PC-9 (cell line): ENCODE measurements around the gene CRISPLD2. TPM values are rescaled to one million over a fixed set of nuclear protein-coding genes. Genes with fewer than 3 reads are reported as not detected.

Experiments used
- BruUV-seq: library from RNA; stranded (reverse); fragments of 400-500 nt; replicated peaks from 2 replicates; lab custom pipeline; 2021; lab: Mats Ljungman, UMichigan
- CTCF ChIA-PET: fragments of 300-600 bp; sonication (Branson Sonifier 250); formaldehyde crosslinking; loops from one replicate; lab custom pipeline; 2022; ENCODE audit warnings: antibody characterized with exemption; lab: Charles Lee
- POLR2A ChIA-PET: fragments of 300-600 bp; sonication (Branson Sonifier 250); formaldehyde crosslinking; loops from one replicate; lab custom pipeline; 2022; ENCODE audit warnings: antibody characterized with exemption; ENCODE audit not compliant: unreplicated experiment; lab: Charles Lee
- DNase-seq, 2 experiments: peaks; one replicate each; pipeline versions ENCODE4 v3.0.0 to v3.0.0-alpha.2; 2015 to 2022; ENCODE audit warnings: mixed read lengths in 1 of 2
- H2AFZ ChIP-seq: fragments of 200-600 bp; sonication (generic); 2 replicates; pipeline ENCODE4 v1.8.1; 2017; ENCODE audit warnings: antibody characterized with exemption
- H3F3A ChIP-seq: fragments of 200-600 bp; sonication (generic); 2 replicates; pipeline ENCODE4 v1.8.1; 2017; ENCODE audit warnings: antibody characterized with exemption, mild to moderate bottlenecking, low read depth; ENCODE audit not compliant: insufficient read depth
- H3K27ac ChIP-seq: fragments of 200-600 bp; sonication (generic); 2 replicates; pipeline ENCODE4 v1.6.1; 2016; ENCODE audit warnings: mixed run types
- H3K27me3 ChIP-seq: fragments of 200-600 bp; sonication (generic); 2 replicates; pipeline ENCODE4 v1.6.1; 2016; ENCODE audit warnings: low read depth, mixed run types; ENCODE audit not compliant: insufficient read depth
- H3K36me3 ChIP-seq: fragments of 200-600 bp; sonication (generic); 2 replicates; pipeline ENCODE4 v1.6.1; 2016; ENCODE audit warnings: low read depth, mixed run types
- H3K4me1 ChIP-seq: fragments of 200-600 bp; sonication (generic); replicated peaks from 2 replicates; pipeline ENCODE4 v1.6.1; 2016; ENCODE audit warnings: mixed run types; ENCODE audit not compliant: insufficient read depth
- H3K4me2 ChIP-seq: fragments of 200-600 bp; sonication (generic); 2 replicates; pipeline ENCODE4 v1.6.1; 2017; ENCODE audit warnings: mixed run types
- H3K4me3 ChIP-seq: fragments of 200-600 bp; sonication (generic); 2 replicates; pipeline ENCODE4 v1.6.1; 2016; ENCODE audit warnings: mixed run types
- H3K79me2 ChIP-seq: fragments of 200-600 bp; sonication (generic); 2 replicates; pipeline ENCODE4 v1.6.1; 2017; ENCODE audit warnings: low read depth, mixed run types
- H3K9me2 ChIP-seq: fragments of 200-600 bp; sonication (generic); 2 replicates; pipeline ENCODE4 v1.8.1; 2017; ENCODE audit warnings: mild to moderate bottlenecking; ENCODE audit not compliant: insufficient read depth
- H3K9me3 ChIP-seq: fragments of 200-600 bp; sonication (generic); 2 replicates; pipeline ENCODE4 v1.8.1; 2016; ENCODE audit warnings: low read depth; ENCODE audit not compliant: insufficient read depth
- H4K20me1 ChIP-seq: fragments of 200-600 bp; sonication (generic); 2 replicates; pipeline ENCODE4 v1.8.1; 2017; ENCODE audit not compliant: insufficient read depth
- CTCF ChIP-seq: fragments of 200-600 bp; sonication (generic); conservative IDR thresholded peaks from 2 replicates; pipeline ENCODE4 v1.6.1; 2017; ENCODE audit warnings: mixed run types, antibody characterized with exemption, mild to moderate bottlenecking, moderate library complexity
- EZH2 ChIP-seq: fragments of 200-600 bp; sonication (generic); IDR thresholded peaks from 2 replicates; pipeline ENCODE4 v1.8.0; 2017; ENCODE audit warnings: antibody characterized with exemption, low read depth
- intact Hi-C: fragments of 100-400 bp; cut with micrococcal nuclease; formaldehyde crosslinking; loops from one replicate; pipeline ENCODE4 v1.10.0; 2022; ENCODE audit not compliant: unreplicated experiment
- total RNA-seq: library from RNA; stranded (reverse); gene quantifications from 2 replicates; pipeline ENCODE4 v1.2.3, GENCODE V29; 2021

The CRISPLD2 gene
- total RNA-seq, 1 experiment from 2014 or later: 18.6 TPM

GRCh38 chr16:84897911-84898377 lies 78.2 kb downstream of the CRISPLD2 start:
- TF ChIP-seq EZH2 (no peak), CTCF (no peak)
- Histone ChIP-seq H3K4me1 (peaks cover 18% of the 10 kb centered on the region), H3K27ac (no peak overlapping the region), H3K36me3 (no peaks in the 10 kb centered on the region), H4K20me1 (no peaks in the 10 kb centered on the region), H3K4me3 (no peak overlapping the region), H2AFZ (no peak overlapping the region), H3K27me3 (no peaks in the 10 kb centered on the region), H3K4me2 (no peak overlapping the region), H3K9me2 (no peaks in the 10 kb centered on the region), H3K79me2 (no peaks in the 10 kb centered on the region), H3F3A (peaks cover 13% of the 10 kb centered on the region; the same call in 1 of the 2 replicates), H3K9me3 (no peaks in the 10 kb centered on the region)
- intact Hi-C loops: no loop called here
- BruUV-seq: no TSS peak
- ChIA-PET POLR2A (no interaction called here), CTCF (no interaction called here)
- no peak for DNase-seq

GRCh38 chr16:84898447-84898846 lies 78.7 kb downstream of the CRISPLD2 start:
- no TSS peak for BruUV-seq
- Histone ChIP-seq H3K4me3 (no peak overlapping the region), H3K4me2 (no peak overlapping the region), H4K20me1 (no peaks in the 10 kb centered on the region), H3K79me2 (no peaks in the 10 kb centered on the region), H2AFZ (no peak overlapping the region), H3K4me1 (peaks cover 16% of the 10 kb centered on the region), H3K27ac (no peak overlapping the region), H3K9me2 (no peaks in the 10 kb centered on the region), H3K27me3 (no peaks in the 10 kb centered on the region), H3K9me3 (no peaks in the 10 kb centered on the region), H3K36me3 (no peaks in the 10 kb centered on the region), H3F3A (peaks cover 13% of the 10 kb centered on the region; the same call in 1 of the 2 replicates)
- TF ChIP-seq EZH2: no peak
- no peak for TF ChIP-seq CTCF
- intact Hi-C loops: no loop called here
- POLR2A ChIA-PET: no interaction called here
- no peak for DNase-seq
- CTCF ChIA-PET: no interaction called here

GRCh38 chr16:84899414-84899813 lies 79.6 kb downstream of the CRISPLD2 start:
- Histone ChIP-seq H3K27me3 (no peaks in the 10 kb centered on the region), H3K9me3 (no peaks in the 10 kb centered on the region), H2AFZ (no peak overlapping the region), H3K4me3 (no peak overlapping the region), H3K79me2 (no peaks in the 10 kb centered on the region), H3K9me2 (no peaks in the 10 kb centered on the region), H4K20me1 (no peaks in the 10 kb centered on the region), H3K36me3 (no peaks in the 10 kb centered on the region), H3K4me1 (peaks cover 6% of the 10 kb centered on the region), H3F3A (peaks cover 3% of the 10 kb centered on the region; the same call in 1 of the 2 replicates), H3K27ac (no peak overlapping the region), H3K4me2 (no peak overlapping the region)
- no peak for DNase-seq
- ChIA-PET POLR2A (no interaction called here), CTCF (interaction anchor here (0.6 kb wide), 1 partner anchor 144 kb away, joined by 5 read pairs; no protein-coding TSS in a partner anchor)
- intact Hi-C loops: no loop called here
- no TSS peak for BruUV-seq
- TF ChIP-seq EZH2: no peak
- no peak for TF ChIP-seq CTCF
